Retinal pigment epithelial cell (primary cell): ENCODE results near the gene ADAMTS2.

Experiments
- DNase-seq: peaks from one replicate; pipeline ENCODE4 v3.0.0-alpha.2; 2010; ENCODE audit warnings: low read depth
- H3K4me3 ChIP-seq: 2 replicates; pipeline ENCODE4 v1.5.1; 2011; ENCODE audit warnings: mild to moderate bottlenecking, low read length, control low read depth, moderate library complexity
- TF ChIP-seq, protein P1 (sequence below): conservative IDR thresholded peaks from 2 replicates; pipeline ENCODE4 v1.5.1; 2011; ENCODE audit warnings: low read depth, low read length, control low read depth, inconsistent platforms

The ADAMTS2 gene

DNA sequence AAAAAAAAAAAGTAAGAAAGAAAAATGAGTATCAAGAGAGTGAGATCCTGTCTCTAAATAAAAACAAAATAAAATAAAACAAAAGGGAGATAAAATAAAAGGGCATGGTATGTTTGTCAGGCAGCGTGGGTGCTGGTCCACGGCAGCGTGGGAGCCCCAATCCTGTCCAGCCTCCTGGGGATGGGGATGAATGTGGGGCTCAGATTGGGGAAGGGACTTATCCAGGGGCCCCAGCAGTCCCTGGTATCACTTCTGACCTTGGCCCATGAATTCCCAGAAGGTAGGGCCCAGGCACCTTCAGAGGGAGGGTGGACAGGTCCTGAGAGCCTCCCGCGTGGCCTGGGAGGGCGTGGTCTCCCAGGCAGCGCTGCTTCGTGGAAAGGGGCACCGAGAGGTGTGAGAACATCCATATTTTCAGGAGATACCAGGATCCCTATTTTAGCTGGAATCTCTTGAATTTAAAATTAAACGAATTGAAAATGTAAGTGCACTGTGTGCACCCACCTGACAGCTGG, 213.9 kb downstream of the ADAMTS2 start:
- DNase-seq = no peak
- no peak overlapping the region for H3K4me3 ChIP-seq
- TF ChIP-seq, protein P1, sequence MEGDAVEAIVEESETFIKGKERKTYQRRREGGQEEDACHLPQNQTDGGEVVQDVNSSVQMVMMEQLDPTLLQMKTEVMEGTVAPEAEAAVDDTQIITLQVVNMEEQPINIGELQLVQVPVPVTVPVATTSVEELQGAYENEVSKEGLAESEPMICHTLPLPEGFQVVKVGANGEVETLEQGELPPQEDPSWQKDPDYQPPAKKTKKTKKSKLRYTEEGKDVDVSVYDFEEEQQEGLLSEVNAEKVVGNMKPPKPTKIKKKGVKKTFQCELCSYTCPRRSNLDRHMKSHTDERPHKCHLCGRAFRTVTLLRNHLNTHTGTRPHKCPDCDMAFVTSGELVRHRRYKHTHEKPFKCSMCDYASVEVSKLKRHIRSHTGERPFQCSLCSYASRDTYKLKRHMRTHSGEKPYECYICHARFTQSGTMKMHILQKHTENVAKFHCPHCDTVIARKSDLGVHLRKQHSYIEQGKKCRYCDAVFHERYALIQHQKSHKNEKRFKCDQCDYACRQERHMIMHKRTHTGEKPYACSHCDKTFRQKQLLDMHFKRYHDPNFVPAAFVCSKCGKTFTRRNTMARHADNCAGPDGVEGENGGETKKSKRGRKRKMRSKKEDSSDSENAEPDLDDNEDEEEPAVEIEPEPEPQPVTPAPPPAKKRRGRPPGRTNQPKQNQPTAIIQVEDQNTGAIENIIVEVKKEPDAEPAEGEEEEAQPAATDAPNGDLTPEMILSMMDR = no peak

- TF ChIP-seq, protein P1 = no peak
- no peak overlapping the region for H3K4me3 ChIP-seq
- DNase-seq = no peak
Measured at GRCh38 chr5:179130101-179130681, 215.1 kb downstream of the ADAMTS2 start.

GRCh38 chr5:179129607-179130071, 215.6 kb downstream of the ADAMTS2 start:
- TF ChIP-seq, protein P1 = no peak
- H3K4me3 ChIP-seq = no peak overlapping the region
- DNase-seq = no peak

GRCh38 chr5:179128976-179129375, 216.3 kb downstream of the ADAMTS2 start:
- no peak overlapping the region for H3K4me3 ChIP-seq
- DNase-seq = no peak
- TF ChIP-seq, protein P1 = no peak

GRCh38 chr5:179128041-179128365, 217.3 kb downstream of the ADAMTS2 start:
- TF ChIP-seq, protein P1 = no peak
- DNase-seq = no peak
- no peak overlapping the region for H3K4me3 ChIP-seq

- H3K4me3 ChIP-seq = no peak overlapping the region
- TF ChIP-seq, protein P1 = no peak
- DNase-seq = no peak
Measured at GRCh38 chr5:179127136-179128040, 217.9 kb downstream of the ADAMTS2 start.
